Tibial nerve (tissue), 4 donors: Measurements from ENCODE around the gene TCFL5.

Source experiments
- EP300 ChIP-seq, 2 donors: sonication (generic); formaldehyde crosslinking; IDR thresholded peaks; one replicate each; pipeline ENCODE4 v1.6.1; 2017; ENCODE audit warnings: antibody characterized with exemption in 2 of 2, mild to moderate bottlenecking in 1 of 2
- POLR2A ChIP-seq, 2 donors: fragments of 450-650 bp; IDR thresholded peaks; one replicate each; pipeline ENCODE4 v1.6.1; 2017; ENCODE audit warnings: antibody characterized with exemption in 2 of 2, mild to moderate bottlenecking in 2 of 2, moderate library complexity in 2 of 2
- TF ChIP-seq, protein P1 (sequence below), 5 experiments: fragments of 200-600 bp in 3 of 5; fragments of 450-650 bp in 2 of 5; sonication (generic) in 3 of 5; IDR thresholded peaks; one replicate each; pipeline ENCODE4 v1.5.1; 2016 to 2019; ENCODE audit warnings: antibody characterized with exemption in 5 of 5, mild to moderate bottlenecking in 3 of 5, moderate library complexity in 2 of 5

DNA sequence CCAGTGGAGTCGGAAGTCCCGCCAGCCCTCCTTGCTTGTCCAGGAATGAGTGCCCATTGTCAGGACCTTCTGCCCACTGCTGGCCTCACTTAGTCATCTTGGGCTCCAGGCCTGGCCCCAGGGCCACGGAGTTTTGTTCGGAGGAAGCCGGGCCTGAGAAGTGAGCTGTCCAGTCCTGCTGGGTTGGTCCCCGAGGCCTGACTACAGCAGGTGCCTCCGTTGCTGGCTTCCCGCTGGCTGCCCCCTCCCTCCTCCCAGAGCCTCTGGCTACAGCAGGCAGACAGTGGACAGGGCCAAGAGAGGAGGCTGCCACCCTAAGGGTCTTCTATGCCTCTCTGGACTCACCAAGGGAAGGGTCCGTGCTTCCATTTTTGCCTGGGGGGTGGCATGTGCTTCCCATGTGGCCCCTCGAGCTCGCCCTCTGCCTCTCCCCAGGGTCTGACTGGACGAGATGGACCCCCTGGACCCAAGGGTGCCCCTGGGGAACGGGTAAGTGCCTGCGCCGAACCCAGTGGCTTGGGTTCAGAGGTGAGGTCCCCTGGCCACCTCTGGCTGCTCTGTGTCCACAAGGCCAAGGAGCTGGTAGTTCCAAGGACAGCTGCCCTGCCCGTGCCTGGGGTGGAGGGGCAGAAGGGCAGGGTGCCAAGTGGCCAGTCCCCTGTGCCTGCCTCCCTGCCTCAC lies 42.0 kb downstream of the TCFL5 start:
- TF ChIP-seq, protein P1, sequence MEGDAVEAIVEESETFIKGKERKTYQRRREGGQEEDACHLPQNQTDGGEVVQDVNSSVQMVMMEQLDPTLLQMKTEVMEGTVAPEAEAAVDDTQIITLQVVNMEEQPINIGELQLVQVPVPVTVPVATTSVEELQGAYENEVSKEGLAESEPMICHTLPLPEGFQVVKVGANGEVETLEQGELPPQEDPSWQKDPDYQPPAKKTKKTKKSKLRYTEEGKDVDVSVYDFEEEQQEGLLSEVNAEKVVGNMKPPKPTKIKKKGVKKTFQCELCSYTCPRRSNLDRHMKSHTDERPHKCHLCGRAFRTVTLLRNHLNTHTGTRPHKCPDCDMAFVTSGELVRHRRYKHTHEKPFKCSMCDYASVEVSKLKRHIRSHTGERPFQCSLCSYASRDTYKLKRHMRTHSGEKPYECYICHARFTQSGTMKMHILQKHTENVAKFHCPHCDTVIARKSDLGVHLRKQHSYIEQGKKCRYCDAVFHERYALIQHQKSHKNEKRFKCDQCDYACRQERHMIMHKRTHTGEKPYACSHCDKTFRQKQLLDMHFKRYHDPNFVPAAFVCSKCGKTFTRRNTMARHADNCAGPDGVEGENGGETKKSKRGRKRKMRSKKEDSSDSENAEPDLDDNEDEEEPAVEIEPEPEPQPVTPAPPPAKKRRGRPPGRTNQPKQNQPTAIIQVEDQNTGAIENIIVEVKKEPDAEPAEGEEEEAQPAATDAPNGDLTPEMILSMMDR (IDR thresholded peaks at IDR 0.05) = no peak
- TF ChIP-seq EP300 (IDR thresholded peaks at IDR 0.05) (no peak), POLR2A (IDR thresholded peaks at IDR 0.05) (no peak)
